WTC11 (cell line): ENCODE data around the gene EXPH5.

Experiments used
- FOXK1 ChIP-seq: sonication (generic); formaldehyde crosslinking; IDR thresholded peaks from 2 replicates; pipeline ENCODE4 v1.8.0; 2022; ENCODE audit warnings: mild to moderate bottlenecking, moderate library complexity, missing genetic modification reagents
- HMGA2 ChIP-seq: fragments of 250-450 bp; sonication (Bioruptor Pico); IDR thresholded peaks from 2 replicates; pipeline ENCODE4 v1.4.0; 2021; ENCODE audit warnings: mild to moderate bottlenecking, moderate library complexity
- JUN ChIP-seq: sonication (generic); formaldehyde crosslinking; IDR thresholded peaks from 2 replicates; pipeline ENCODE4 v1.8.0; 2023; ENCODE audit warnings: mild to moderate bottlenecking, missing genetic modification reagents
- NR2C2 ChIP-seq: sonication (generic); formaldehyde crosslinking; IDR thresholded peaks from 2 replicates; pipeline ENCODE4 v1.8.0; 2022; ENCODE audit warnings: mild to moderate bottlenecking, missing genetic modification reagents
- SMAD3 ChIP-seq: sonication (generic); formaldehyde crosslinking; IDR thresholded peaks from 2 replicates; pipeline ENCODE4 v1.8.0; 2022; ENCODE audit warnings: missing genetic modification reagents, mild to moderate bottlenecking, borderline replicate concordance
- ZNF232 ChIP-seq: sonication (generic); formaldehyde crosslinking; IDR thresholded peaks from 2 replicates; pipeline ENCODE4 v1.8.0; 2022; ENCODE audit warnings: mild to moderate bottlenecking, missing genetic modification reagents
- TF ChIP-seq, protein P1 (sequence below): fragments of 200-600 bp; IDR thresholded peaks from 2 replicates; pipeline ENCODE4 v1.8.0; 2022; ENCODE audit warnings: antibody characterized with exemption
- TF ChIP-seq, protein P2 (sequence below): sonication (generic); formaldehyde crosslinking; IDR thresholded peaks from 2 replicates; pipeline ENCODE4 v1.8.1; 2022; ENCODE audit warnings: low read depth, mild to moderate bottlenecking, moderate library complexity, missing genetic modification reagents, borderline replicate concordance

DNA sequence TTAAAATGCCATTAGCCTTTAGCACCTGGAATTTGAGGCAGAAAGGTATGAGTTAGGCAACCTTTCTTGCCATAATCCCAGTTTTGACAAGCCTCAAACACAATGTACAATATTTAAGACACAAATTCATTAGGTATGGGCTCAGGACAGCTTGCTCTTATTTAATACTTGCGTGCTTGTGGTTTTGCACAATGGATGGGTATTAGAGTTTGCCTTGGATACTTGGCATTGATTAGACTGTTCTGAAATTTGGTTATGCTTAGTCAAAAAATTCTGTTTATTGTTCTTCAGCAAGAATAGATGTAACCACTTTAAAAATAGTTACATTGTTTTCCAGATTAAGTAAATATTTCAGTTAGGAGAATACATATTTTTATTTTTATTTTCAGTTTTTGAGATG, 120.9 kb downstream of the EXPH5 start:
- TF ChIP-seq, protein P1, sequence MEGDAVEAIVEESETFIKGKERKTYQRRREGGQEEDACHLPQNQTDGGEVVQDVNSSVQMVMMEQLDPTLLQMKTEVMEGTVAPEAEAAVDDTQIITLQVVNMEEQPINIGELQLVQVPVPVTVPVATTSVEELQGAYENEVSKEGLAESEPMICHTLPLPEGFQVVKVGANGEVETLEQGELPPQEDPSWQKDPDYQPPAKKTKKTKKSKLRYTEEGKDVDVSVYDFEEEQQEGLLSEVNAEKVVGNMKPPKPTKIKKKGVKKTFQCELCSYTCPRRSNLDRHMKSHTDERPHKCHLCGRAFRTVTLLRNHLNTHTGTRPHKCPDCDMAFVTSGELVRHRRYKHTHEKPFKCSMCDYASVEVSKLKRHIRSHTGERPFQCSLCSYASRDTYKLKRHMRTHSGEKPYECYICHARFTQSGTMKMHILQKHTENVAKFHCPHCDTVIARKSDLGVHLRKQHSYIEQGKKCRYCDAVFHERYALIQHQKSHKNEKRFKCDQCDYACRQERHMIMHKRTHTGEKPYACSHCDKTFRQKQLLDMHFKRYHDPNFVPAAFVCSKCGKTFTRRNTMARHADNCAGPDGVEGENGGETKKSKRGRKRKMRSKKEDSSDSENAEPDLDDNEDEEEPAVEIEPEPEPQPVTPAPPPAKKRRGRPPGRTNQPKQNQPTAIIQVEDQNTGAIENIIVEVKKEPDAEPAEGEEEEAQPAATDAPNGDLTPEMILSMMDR, result no peak
- TF ChIP-seq SMAD3 (CRISPR knock-in tag), result no peak
- no peak for TF ChIP-seq JUN
- TF ChIP-seq ZNF232 (CRISPR knock-in tag), result no peak
- TF ChIP-seq, protein P2, sequence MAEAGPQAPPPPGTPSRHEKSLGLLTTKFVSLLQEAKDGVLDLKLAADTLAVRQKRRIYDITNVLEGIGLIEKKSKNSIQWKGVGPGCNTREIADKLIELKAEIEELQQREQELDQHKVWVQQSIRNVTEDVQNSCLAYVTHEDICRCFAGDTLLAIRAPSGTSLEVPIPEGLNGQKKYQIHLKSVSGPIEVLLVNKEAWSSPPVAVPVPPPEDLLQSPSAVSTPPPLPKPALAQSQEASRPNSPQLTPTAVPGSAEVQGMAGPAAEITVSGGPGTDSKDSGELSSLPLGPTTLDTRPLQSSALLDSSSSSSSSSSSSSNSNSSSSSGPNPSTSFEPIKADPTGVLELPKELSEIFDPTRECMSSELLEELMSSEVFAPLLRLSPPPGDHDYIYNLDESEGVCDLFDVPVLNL (CRISPR knock-in tag), result no peak
- TF ChIP-seq NR2C2 (CRISPR knock-in tag), result no peak
- TF ChIP-seq HMGA2, result no peak
- TF ChIP-seq FOXK1 (CRISPR knock-in tag), result no peak
